ENCODE measurements around the gene GABBR1. TPM values are rescaled to one million over a fixed set of nuclear protein-coding genes. Genes with fewer than 3 reads are reported as not detected.

GABBR1 gene
- total and polyA plus RNA-seq, 2 of the 13 experiments (the other 11 are each of a cell fraction or from before 2014, with no cell fraction given): 0.07 to 0.37 TPM

DNA sequence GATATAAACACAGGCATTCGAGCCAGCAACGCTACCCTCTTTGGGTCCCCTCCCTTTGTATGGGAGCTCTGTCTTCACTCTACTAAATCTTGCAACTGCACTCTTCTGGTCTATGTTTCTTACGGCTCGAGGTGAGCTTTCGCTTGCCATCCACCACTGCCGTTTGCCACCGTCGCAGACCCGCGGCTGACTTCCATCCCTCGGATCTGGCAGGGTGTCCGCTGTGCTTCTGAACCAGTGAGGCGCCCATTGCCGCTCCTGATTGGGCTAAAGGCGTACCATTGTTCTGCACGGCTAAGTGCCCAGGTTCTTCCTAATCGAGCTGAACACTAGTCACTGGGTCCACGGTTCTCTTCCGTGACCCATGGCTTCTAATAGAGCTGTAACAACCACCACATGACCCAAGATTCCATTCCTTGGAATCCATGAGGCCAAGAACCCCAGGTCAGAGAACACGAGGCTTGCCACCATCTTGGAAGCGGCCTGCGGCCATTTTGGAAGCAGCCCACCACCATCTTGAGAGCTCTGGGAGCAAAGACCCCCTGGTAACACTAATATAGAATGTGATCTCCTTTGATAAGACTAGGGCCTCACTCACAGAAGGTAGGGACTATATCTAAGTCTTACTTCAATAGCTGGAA, 74.4 kb downstream of the GABBR1 start (continued):
- TF ChIP-seq, protein P1, sequence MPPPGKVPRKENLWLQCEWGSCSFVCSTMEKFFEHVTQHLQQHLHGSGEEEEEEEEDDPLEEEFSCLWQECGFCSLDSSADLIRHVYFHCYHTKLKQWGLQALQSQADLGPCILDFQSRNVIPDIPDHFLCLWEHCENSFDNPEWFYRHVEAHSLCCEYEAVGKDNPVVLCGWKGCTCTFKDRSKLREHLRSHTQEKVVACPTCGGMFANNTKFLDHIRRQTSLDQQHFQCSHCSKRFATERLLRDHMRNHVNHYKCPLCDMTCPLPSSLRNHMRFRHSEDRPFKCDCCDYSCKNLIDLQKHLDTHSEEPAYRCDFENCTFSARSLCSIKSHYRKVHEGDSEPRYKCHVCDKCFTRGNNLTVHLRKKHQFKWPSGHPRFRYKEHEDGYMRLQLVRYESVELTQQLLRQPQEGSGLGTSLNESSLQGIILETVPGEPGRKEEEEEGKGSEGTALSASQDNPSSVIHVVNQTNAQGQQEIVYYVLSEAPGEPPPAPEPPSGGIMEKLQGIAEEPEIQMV (CRISPR knock-in tag; IDR thresholded peaks at IDR 0.05; ENCODE audit: low read depth): no peak
- TF ChIP-seq, protein P2, sequence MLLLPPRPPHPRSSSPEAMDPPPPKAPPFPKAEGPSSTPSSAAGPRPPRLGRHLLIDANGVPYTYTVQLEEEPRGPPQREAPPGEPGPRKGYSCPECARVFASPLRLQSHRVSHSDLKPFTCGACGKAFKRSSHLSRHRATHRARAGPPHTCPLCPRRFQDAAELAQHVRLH (CRISPR knock-in tag; IDR thresholded peaks at IDR 0.05; ENCODE audit: borderline replicate concordance, low read depth): no peak
- TF ChIP-seq ZNF10 (CRISPR knock-in tag; IDR thresholded peaks at IDR 0.05; ENCODE audit: borderline replicate concordance, low read depth) (no peak), NR2F2 (IDR thresholded peaks at IDR 0.05; ENCODE audit: borderline replicate concordance, low read depth) (no peak), ZFP36 (IDR thresholded peaks at IDR 0.05; ENCODE audit: borderline replicate concordance, low read depth, low read length, partially characterized antibody) (no peak), YY1 (IDR thresholded peaks at IDR 0.05; ENCODE audit: insufficient read depth, insufficient replicate concordance, low read depth, low read length) (peak; percentile 63), POGZ (CRISPR knock-in tag; IDR thresholded peaks at IDR 0.05) (no peak), ZNF367 (CRISPR knock-in tag; IDR thresholded peaks at IDR 0.05; ENCODE audit: borderline replicate concordance) (no peak), IRX3 (CRISPR knock-in tag; IDR thresholded peaks at IDR 0.05; ENCODE audit: borderline replicate concordance, low read depth) (no peak), ZNF615 (CRISPR knock-in tag; IDR thresholded peaks at IDR 0.05; ENCODE audit: borderline replicate concordance) (no peak)
- TF ChIP-seq, protein P3, sequence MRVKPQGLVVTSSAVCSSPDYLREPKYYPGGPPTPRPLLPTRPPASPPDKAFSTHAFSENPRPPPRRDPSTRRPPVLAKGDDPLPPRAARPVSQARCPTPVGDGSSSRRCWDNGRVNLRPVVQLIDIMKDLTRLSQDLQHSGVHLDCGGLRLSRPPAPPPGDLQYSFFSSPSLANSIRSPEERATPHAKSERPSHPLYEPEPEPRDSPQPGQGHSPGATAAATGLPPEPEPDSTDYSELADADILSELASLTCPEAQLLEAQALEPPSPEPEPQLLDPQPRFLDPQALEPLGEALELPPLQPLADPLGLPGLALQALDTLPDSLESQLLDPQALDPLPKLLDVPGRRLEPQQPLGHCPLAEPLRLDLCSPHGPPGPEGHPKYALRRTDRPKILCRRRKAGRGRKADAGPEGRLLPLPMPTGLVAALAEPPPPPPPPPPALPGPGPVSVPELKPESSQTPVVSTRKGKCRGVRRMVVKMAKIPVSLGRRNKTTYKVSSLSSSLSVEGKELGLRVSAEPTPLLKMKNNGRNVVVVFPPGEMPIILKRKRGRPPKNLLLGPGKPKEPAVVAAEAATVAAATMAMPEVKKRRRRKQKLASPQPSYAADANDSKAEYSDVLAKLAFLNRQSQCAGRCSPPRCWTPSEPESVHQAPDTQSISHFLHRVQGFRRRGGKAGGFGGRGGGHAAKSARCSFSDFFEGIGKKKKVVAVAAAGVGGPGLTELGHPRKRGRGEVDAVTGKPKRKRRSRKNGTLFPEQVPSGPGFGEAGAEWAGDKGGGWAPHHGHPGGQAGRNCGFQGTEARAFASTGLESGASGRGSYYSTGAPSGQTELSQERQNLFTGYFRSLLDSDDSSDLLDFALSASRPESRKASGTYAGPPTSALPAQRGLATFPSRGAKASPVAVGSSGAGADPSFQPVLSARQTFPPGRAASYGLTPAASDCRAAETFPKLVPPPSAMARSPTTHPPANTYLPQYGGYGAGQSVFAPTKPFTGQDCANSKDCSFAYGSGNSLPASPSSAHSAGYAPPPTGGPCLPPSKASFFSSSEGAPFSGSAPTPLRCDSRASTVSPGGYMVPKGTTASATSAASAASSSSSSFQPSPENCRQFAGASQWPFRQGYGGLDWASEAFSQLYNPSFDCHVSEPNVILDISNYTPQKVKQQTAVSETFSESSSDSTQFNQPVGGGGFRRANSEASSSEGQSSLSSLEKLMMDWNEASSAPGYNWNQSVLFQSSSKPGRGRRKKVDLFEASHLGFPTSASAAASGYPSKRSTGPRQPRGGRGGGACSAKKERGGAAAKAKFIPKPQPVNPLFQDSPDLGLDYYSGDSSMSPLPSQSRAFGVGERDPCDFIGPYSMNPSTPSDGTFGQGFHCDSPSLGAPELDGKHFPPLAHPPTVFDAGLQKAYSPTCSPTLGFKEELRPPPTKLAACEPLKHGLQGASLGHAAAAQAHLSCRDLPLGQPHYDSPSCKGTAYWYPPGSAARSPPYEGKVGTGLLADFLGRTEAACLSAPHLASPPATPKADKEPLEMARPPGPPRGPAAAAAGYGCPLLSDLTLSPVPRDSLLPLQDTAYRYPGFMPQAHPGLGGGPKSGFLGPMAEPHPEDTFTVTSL (CRISPR knock-in tag; IDR thresholded peaks at IDR 0.05; ENCODE audit: borderline replicate concordance): no peak
- TF ChIP-seq, protein P4, sequence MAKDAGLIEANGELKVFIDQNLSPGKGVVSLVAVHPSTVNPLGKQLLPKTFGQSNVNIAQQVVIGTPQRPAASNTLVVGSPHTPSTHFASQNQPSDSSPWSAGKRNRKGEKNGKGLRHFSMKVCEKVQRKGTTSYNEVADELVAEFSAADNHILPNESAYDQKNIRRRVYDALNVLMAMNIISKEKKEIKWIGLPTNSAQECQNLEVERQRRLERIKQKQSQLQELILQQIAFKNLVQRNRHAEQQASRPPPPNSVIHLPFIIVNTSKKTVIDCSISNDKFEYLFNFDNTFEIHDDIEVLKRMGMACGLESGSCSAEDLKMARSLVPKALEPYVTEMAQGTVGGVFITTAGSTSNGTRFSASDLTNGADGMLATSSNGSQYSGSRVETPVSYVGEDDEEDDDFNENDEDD (CRISPR knock-in tag; IDR thresholded peaks at IDR 0.05; ENCODE audit: borderline replicate concordance): no peak
- TF ChIP-seq, protein P5, sequence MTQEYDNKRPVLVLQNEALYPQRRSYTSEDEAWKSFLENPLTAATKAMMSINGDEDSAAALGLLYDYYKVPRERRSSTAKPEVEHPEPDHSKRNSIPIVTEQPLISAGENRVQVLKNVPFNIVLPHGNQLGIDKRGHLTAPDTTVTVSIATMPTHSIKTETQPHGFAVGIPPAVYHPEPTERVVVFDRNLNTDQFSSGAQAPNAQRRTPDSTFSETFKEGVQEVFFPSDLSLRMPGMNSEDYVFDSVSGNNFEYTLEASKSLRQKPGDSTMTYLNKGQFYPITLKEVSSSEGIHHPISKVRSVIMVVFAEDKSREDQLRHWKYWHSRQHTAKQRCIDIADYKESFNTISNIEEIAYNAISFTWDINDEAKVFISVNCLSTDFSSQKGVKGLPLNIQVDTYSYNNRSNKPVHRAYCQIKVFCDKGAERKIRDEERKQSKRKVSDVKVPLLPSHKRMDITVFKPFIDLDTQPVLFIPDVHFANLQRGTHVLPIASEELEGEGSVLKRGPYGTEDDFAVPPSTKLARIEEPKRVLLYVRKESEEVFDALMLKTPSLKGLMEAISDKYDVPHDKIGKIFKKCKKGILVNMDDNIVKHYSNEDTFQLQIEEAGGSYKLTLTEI (CRISPR knock-in tag; conservative IDR thresholded peaks at IDR 0.05): no peak
- TF ChIP-seq, protein P6, sequence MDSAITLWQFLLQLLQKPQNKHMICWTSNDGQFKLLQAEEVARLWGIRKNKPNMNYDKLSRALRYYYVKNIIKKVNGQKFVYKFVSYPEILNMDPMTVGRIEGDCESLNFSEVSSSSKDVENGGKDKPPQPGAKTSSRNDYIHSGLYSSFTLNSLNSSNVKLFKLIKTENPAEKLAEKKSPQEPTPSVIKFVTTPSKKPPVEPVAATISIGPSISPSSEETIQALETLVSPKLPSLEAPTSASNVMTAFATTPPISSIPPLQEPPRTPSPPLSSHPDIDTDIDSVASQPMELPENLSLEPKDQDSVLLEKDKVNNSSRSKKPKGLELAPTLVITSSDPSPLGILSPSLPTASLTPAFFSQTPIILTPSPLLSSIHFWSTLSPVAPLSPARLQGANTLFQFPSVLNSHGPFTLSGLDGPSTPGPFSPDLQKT (CRISPR knock-in tag; IDR thresholded peaks at IDR 0.05; ENCODE audit: borderline replicate concordance): no peak
